T-helper 1 cell treated with Interleukin-12 subunit alpha and Interleukin-12 subunit beta and Interleukin-4 antibody, amounts not matched to agents 30 μg/mL and 1 μg/mL, for 36 hours (primary cell): ENCODE measurements around the gene AMN.
"Not testable (repeated sequence)": the region's sequence is repeated elsewhere in the genome, so short reads cannot be mapped to it uniquely, and the experiment has no call there.

ENCODE experiments used
- H3K27ac Mint-ChIP-seq: one replicate; pipeline ENCODE4 v1.8.0; 2021; ENCODE audit warnings: mild to moderate bottlenecking, mixed read lengths
- H3K27me3 Mint-ChIP-seq: one replicate; pipeline ENCODE4 v1.8.0; 2021; ENCODE audit warnings: low read depth, mixed read lengths
- H3K36me3 Mint-ChIP-seq: one replicate; pipeline ENCODE4 v1.8.0; 2021; ENCODE audit warnings: low read depth, mixed read lengths
- H3K4me1 Mint-ChIP-seq: one replicate; pipeline ENCODE4 v1.8.0; 2021; ENCODE audit warnings: low read depth, mixed read lengths
- H3K4me3 Mint-ChIP-seq: one replicate; pipeline ENCODE4 v1.8.0; 2021; ENCODE audit warnings: mild to moderate bottlenecking, moderate library complexity, mixed read lengths
- H3K9me3 Mint-ChIP-seq: one replicate; pipeline ENCODE4 v1.8.0; 2021; ENCODE audit warnings: mixed read lengths

The AMN gene

GRCh38 chr14:102891556-102891955 lies 30.9 kb upstream of the AMN start:
- Mint-ChIP-seq H3K36me3 (peaks cover 31% of the 10 kb centered on the region), H3K4me1 (no peaks in the 10 kb centered on the region), H3K9me3 (no peaks in the 10 kb centered on the region), H3K27ac (no peak overlapping the region), H3K4me3 (no peak overlapping the region), H3K27me3 (no peaks in the 10 kb centered on the region)

- no peaks in the 10 kb centered on the region for H3K9me3 Mint-ChIP-seq
- H3K4me1 Mint-ChIP-seq = peaks cover 2% of the 10 kb centered on the region
- H3K27me3 Mint-ChIP-seq = no peaks in the 10 kb centered on the region
- H3K36me3 Mint-ChIP-seq = peaks cover 26% of the 10 kb centered on the region
- no peak overlapping the region for H3K4me3 Mint-ChIP-seq
- H3K27ac Mint-ChIP-seq = no peak overlapping the region
Measured at GRCh38 chr14:102892651-102893050, 29.8 kb upstream of the AMN start.

GRCh38 chr14:102893452-102893851 lies 29.0 kb upstream of the AMN start:
- Mint-ChIP-seq H3K4me1 (peaks cover 7% of the 10 kb centered on the region), H3K9me3 (no peaks in the 10 kb centered on the region), H3K27me3 (no peaks in the 10 kb centered on the region), H3K27ac (no peak overlapping the region), H3K4me3 (no peak overlapping the region), H3K36me3 (peaks cover 28% of the 10 kb centered on the region)

- H3K36me3 Mint-ChIP-seq = peaks cover 27% of the 10 kb centered on the region
- not testable (repeated sequence) for H3K27ac Mint-ChIP-seq, H3K4me3 Mint-ChIP-seq, H3K9me3 Mint-ChIP-seq, H3K27me3 Mint-ChIP-seq
- H3K4me1 Mint-ChIP-seq = peaks cover 21% of the 10 kb centered on the region
Measured at GRCh38 chr14:102896735-102897134, 25.7 kb upstream of the AMN start.

- H3K36me3 Mint-ChIP-seq = peaks cover 27% of the 10 kb centered on the region
- H3K4me1 Mint-ChIP-seq = peaks cover 22% of the 10 kb centered on the region
- H3K9me3 Mint-ChIP-seq = no peaks in the 10 kb centered on the region
- H3K27ac Mint-ChIP-seq = peak overlapping the region; percentile 67
- H3K27me3 Mint-ChIP-seq = no peaks in the 10 kb centered on the region
- H3K4me3 Mint-ChIP-seq = no peak overlapping the region
Measured at GRCh38 chr14:102897299-102898027, 25.0 kb upstream of the AMN start.

GRCh38 chr14:102898298-102898697 lies 24.2 kb upstream of the AMN start:
- no peak overlapping the region for H3K4me3 Mint-ChIP-seq
- peaks cover 25% of the 10 kb centered on the region for H3K4me1 Mint-ChIP-seq
- H3K9me3 Mint-ChIP-seq = no peaks in the 10 kb centered on the region
- H3K27ac Mint-ChIP-seq = peak overlapping the region; percentile 26
- H3K36me3 Mint-ChIP-seq = peaks cover 31% of the 10 kb centered on the region
- no peaks in the 10 kb centered on the region for H3K27me3 Mint-ChIP-seq

- Mint-ChIP-seq H3K27ac (peak overlapping the region; percentile 63), H3K4me1 (peaks cover 27% of the 10 kb centered on the region), H3K27me3 (no peaks in the 10 kb centered on the region), H3K9me3 (no peaks in the 10 kb centered on the region), H3K4me3 (no peak overlapping the region), H3K36me3 (peaks cover 33% of the 10 kb centered on the region)
Measured at GRCh38 chr14:102898776-102899515, 23.5 kb upstream of the AMN start.

- Mint-ChIP-seq H3K27me3 (no peaks in the 10 kb centered on the region), H3K27ac (peak overlapping the region; percentile 63), H3K9me3 (no peaks in the 10 kb centered on the region), H3K36me3 (peaks cover 33% of the 10 kb centered on the region), H3K4me1 (peaks cover 27% of the 10 kb centered on the region), H3K4me3 (no peak overlapping the region)
Measured at GRCh38 chr14:102899516-102899900, 23.0 kb upstream of the AMN start.

GRCh38 chr14:102900631-102901571 lies 21.6 kb upstream of the AMN start:
- Mint-ChIP-seq H3K36me3 (peaks cover 41% of the 10 kb centered on the region), H3K4me3 (no peak overlapping the region), H3K9me3 (no peaks in the 10 kb centered on the region), H3K27me3 (no peaks in the 10 kb centered on the region), H3K27ac (peak overlapping the region; percentile 69), H3K4me1 (peaks cover 27% of the 10 kb centered on the region)

- Mint-ChIP-seq H3K9me3 (no peaks in the 10 kb centered on the region), H3K36me3 (peaks cover 38% of the 10 kb centered on the region), H3K27me3 (no peaks in the 10 kb centered on the region), H3K4me1 (peaks cover 27% of the 10 kb centered on the region), H3K27ac (peak overlapping the region; percentile 69), H3K4me3 (no peak overlapping the region)
Measured at GRCh38 chr14:102901633-102902032, 20.8 kb upstream of the AMN start.

- Mint-ChIP-seq H3K27ac (peak overlapping the region; percentile 3), H3K36me3 (peaks cover 40% of the 10 kb centered on the region), H3K4me1 (peaks cover 27% of the 10 kb centered on the region), H3K27me3 (no peaks in the 10 kb centered on the region), H3K4me3 (no peak overlapping the region), H3K9me3 (no peaks in the 10 kb centered on the region)
Measured at GRCh38 chr14:102902086-102902485, 20.4 kb upstream of the AMN start.

GRCh38 chr14:102902523-102903247 lies 19.8 kb upstream of the AMN start:
- H3K36me3 Mint-ChIP-seq = peaks cover 42% of the 10 kb centered on the region
- H3K27ac Mint-ChIP-seq = peak overlapping the region; percentile 45
- no peaks in the 10 kb centered on the region for H3K9me3 Mint-ChIP-seq
- no peak overlapping the region for H3K4me3 Mint-ChIP-seq
- no peaks in the 10 kb centered on the region for H3K27me3 Mint-ChIP-seq
- H3K4me1 Mint-ChIP-seq = peaks cover 25% of the 10 kb centered on the region

- H3K27me3 Mint-ChIP-seq = no peaks in the 10 kb centered on the region
Measured at GRCh38 chr14:102903248-102903888, 19.1 kb upstream of the AMN start.

More at GRCh38 chr14:102903248-102903888, 19.1 kb upstream of the AMN start:
- Mint-ChIP-seq H3K4me1 (peaks cover 21% of the 10 kb centered on the region), H3K36me3 (peaks cover 44% of the 10 kb centered on the region), H3K4me3 (no peak overlapping the region), H3K9me3 (no peaks in the 10 kb centered on the region), H3K27ac (peak overlapping the region; percentile 45)
